ENCODE data around the gene CAD. TPM values are rescaled to one million over a fixed set of nuclear protein-coding genes. Genes with fewer than 3 reads are reported as not detected.

CAD gene
- total RNA-seq, 4 donors from 2014 or later, result 2.7 to 10.2 (median 7.1) TPM

DNA sequence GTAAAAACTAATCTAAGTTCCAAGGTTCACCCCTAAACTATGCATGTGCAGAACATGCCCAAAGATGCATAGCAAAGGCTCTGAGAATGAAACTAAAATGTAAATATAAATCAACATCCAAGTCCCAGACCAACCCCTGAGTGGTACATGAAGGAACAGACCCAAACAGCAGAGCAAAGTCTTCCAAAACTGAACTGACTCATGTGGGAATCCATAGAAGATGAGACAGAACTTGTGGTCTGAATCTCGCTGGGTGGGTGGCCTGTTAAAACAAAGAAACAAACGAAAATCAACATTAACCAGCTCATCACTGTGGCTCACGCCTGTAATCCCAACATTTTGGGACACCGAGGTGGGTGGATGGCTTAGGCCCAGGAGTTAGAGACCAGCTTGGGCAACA lies 34.8 kb upstream of the CAD start:
- intact Hi-C loops (cut with DNase I; ENCODE audit: low total_unique reads), result no loop called here
- ATAC-seq (no peak), DNase-seq (no peak)
- TF ChIP-seq, protein P1, sequence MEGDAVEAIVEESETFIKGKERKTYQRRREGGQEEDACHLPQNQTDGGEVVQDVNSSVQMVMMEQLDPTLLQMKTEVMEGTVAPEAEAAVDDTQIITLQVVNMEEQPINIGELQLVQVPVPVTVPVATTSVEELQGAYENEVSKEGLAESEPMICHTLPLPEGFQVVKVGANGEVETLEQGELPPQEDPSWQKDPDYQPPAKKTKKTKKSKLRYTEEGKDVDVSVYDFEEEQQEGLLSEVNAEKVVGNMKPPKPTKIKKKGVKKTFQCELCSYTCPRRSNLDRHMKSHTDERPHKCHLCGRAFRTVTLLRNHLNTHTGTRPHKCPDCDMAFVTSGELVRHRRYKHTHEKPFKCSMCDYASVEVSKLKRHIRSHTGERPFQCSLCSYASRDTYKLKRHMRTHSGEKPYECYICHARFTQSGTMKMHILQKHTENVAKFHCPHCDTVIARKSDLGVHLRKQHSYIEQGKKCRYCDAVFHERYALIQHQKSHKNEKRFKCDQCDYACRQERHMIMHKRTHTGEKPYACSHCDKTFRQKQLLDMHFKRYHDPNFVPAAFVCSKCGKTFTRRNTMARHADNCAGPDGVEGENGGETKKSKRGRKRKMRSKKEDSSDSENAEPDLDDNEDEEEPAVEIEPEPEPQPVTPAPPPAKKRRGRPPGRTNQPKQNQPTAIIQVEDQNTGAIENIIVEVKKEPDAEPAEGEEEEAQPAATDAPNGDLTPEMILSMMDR (IDR thresholded peaks at IDR 0.05 in 4 of 5, conservative IDR thresholded peaks at IDR 0.05 in 1 of 5), result no peak
- no peak for TF ChIP-seq POLR2A (IDR thresholded peaks at IDR 0.05)
- no peaks in the 10 kb centered on the region for H3K27me3 ChIP-seq
- no peak overlapping the region for H3K27ac ChIP-seq
- H3K36me3 ChIP-seq, result no peaks in the 10 kb centered on the region
- in situ Hi-C loops (cut with MboI; ENCODE audit: low sequenced_read_pairs in 4 of 4), result loop anchor here in 2 of 4 donors (10.0 to 25.0 kb wide), 2 partner anchors 78 to 220 kb away; partner anchors contain the start of gene MAPRE3 (in 1 of the 2)
- H3K9me3 ChIP-seq, result no peaks in the 10 kb centered on the region
- H3K4me1 ChIP-seq, result peaks cover 29 to 36% of the 10 kb centered on the region in 2 donors
- H3K4me3 ChIP-seq, result no peak overlapping the region

DNA sequence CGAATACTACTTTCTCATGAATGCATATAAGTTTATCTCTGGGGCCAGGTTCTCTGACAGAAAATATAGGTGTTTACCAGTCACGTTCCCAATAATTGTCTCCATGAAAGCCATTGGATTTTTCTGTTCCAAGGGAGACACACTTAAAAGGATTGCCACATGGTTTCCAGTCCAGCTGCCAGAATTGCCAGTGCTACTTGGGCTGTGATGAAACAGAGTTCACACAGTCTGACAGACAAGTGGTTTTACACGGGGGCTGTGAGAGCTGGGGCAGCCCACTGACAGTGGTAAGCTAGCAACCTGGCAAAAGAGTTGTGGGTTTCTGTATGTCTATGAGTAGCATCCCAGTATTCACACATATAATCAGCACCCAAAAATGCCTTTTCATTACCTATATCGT lies 33.1 kb upstream of the CAD start:
- in situ Hi-C loops (cut with MboI; ENCODE audit: low sequenced_read_pairs in 4 of 4) (loop anchor here in 2 of 4 donors (10.0 to 25.0 kb wide), 2 partner anchors 79 to 222 kb away; partner anchors contain the start of gene MAPRE3 (in 1 of the 2)), intact Hi-C loops (cut with DNase I; ENCODE audit: low total_unique reads) (no loop called here)
- Histone ChIP-seq H3K4me3 (no peak overlapping the region), H3K27me3 (no peaks in the 10 kb centered on the region), H3K27ac (peak overlapping the region; percentile 73 to 93 (median 82)), H3K36me3 (no peaks in the 10 kb centered on the region), H3K9me3 (no peaks in the 10 kb centered on the region), H3K4me1 (peaks cover 29 to 41% of the 10 kb centered on the region in 2 donors)
- no peak for TF ChIP-seq POLR2A (IDR thresholded peaks at IDR 0.05)
- TF ChIP-seq, protein P1 (IDR thresholded peaks at IDR 0.05 in 4 of 5, conservative IDR thresholded peaks at IDR 0.05 in 1 of 5), result no peak
- ATAC-seq (peak; percentile 28 to 70), DNase-seq (peak; percentile 35 to 62)

DNA sequence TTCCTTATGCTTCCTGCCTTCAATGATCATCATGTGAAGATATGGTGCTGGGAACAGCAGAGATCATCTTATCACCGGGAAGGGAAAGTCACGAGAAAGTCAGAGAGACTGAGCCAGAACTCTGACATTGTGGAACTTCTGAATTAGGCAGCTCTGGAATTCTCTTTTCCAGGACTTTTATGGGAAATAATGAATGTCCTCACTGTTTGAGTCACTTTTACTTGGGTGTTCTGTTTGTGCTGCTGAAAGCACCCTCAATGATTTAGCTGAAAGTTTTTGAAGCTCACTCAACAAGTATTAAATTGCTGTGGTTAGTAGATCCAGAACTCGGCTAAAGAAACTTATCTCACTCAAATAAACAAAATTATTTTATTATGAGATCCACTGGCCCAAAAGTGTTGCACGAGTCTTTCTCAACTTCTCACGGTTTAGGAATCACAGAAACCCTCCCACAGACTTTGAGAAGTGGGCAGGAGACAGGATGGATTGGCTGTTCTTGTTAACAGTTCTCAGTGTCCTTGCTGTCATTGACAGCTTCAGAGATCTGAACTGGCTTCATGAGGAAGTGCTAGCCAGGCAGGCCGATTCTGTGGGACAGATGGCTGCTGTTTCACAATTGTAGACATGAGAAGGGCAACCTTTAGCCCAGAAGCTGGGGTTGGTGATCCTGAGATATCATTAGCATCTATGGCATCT lies 31.7 kb upstream of the CAD start:
- no peaks in the 10 kb centered on the region for H3K27me3 ChIP-seq
- H3K9me3 ChIP-seq, result no peaks in the 10 kb centered on the region
- H3K27ac ChIP-seq, result peak overlapping the region; percentile 73 to 93 (median 82)
- H3K36me3 ChIP-seq, result no peaks in the 10 kb centered on the region
- in situ Hi-C loops (cut with MboI; ENCODE audit: low sequenced_read_pairs in 4 of 4), result loop anchor here in 2 of 4 donors (10.0 to 25.0 kb wide), 2 partner anchors 81 to 223 kb away; partner anchors contain the start of gene MAPRE3 (in 1 of the 2)
- intact Hi-C loops (cut with DNase I; ENCODE audit: low total_unique reads), result no loop called here
- no peak overlapping the region for H3K4me3 ChIP-seq
- DNase-seq (peak; percentile 71 to 79), ATAC-seq (peak; percentile 92 to 94)
- peaks cover 29 to 41% of the 10 kb centered on the region in 2 donors for H3K4me1 ChIP-seq
- TF ChIP-seq, protein P1 (IDR thresholded peaks at IDR 0.05 in 4 of 5, conservative IDR thresholded peaks at IDR 0.05 in 1 of 5), result no peak
- TF ChIP-seq POLR2A (IDR thresholded peaks at IDR 0.05), result no peak

DNA sequence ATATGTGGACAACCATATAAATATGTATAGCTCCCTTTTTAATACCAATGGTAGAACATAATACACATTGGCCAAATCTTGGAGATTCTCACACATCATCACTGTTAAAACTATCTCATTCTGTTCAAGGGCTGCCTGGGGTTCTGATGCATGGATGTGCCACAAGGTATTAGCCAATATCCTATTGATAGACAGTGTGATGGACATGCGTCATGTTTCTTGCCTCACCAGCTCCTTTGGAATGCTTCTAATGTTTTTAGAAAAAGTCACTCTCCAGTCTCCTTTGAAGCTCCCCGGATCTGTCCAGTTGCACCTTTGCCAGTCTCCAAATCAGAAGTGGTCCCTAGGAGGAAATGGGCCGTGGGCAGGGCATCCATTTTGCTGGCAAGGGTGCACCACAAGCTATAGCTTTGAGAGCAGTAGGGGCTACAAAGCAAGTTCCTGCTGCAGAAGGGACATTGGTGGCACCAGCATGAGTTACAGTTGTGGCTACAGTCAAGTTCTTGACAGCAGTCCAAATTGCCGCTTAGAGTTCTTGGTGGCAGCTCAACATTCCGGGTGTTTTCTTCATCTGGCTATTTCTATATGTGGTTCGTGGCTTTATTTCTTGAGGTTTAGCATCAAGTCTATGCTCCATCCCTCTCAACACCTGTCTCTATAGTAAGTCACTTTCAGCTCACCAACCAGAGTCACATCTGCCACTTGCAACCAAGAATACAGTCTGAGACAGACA lies 30.4 kb upstream of the CAD start:
- no peak for ATAC-seq

More for the DNA sequence above, 30.4 kb upstream of the CAD start:
- intact Hi-C loops (cut with DNase I; ENCODE audit: low total_unique reads), result no loop called here
- no peak for TF ChIP-seq POLR2A (IDR thresholded peaks at IDR 0.05)
- TF ChIP-seq, protein P1 (IDR thresholded peaks at IDR 0.05 in 4 of 5, conservative IDR thresholded peaks at IDR 0.05 in 1 of 5), result no peak
- H3K27ac ChIP-seq, result peak overlapping the region; percentile 73 to 93 (median 82)
- no peaks in the 10 kb centered on the region for H3K9me3 ChIP-seq
- no peak overlapping the region for H3K4me3 ChIP-seq
- in situ Hi-C loops (cut with MboI; ENCODE audit: low sequenced_read_pairs in 4 of 4), result loop anchor here in 2 of 4 donors (10.0 to 25.0 kb wide), 2 partner anchors 82 to 224 kb away; partner anchors contain the start of gene MAPRE3 (in 1 of the 2)
- H3K4me1 ChIP-seq, result peaks cover 29 to 41% of the 10 kb centered on the region in 2 donors
- no peaks in the 10 kb centered on the region for H3K27me3 ChIP-seq
- no peaks in the 10 kb centered on the region for H3K36me3 ChIP-seq
- no peak for DNase-seq
